GM18511 (cell line): ENCODE data around the gene HS2ST1.
"Not testable (repeated sequence)": the region's sequence is repeated elsewhere in the genome, so short reads cannot be mapped to it uniquely, and the experiment has no call there.

Experiments
- ATAC-seq: cut with Tn5 transposase; IDR thresholded peaks from one replicate; pipeline ENCODE4 v1.9.1; 2021; ENCODE audit warnings: mild to moderate bottlenecking, moderate library complexity; ENCODE audit not compliant: unreplicated experiment

HS2ST1 gene

DNA sequence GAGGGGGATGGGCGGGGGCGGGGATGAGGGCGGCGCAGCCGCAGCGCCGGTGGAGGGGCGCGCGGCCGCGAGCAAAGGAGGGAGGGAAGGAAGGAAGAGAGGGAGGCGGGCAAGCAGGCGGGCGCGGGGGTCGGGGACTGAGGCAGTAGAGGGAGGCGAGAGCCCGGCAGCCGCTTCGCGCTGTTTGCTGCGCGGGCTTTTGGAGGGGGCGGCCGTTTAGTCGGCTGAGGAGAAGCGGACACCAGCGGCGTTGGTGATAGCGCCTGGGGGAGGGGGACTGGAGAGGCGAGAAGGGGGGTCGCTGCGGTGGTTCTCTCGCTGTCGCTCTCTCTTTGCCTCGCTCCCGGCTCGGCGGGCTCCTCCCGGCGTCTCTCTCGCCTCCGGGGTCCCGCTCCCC is at the start of gene HS2ST1:
HS2ST1 (plus strand) TSS at position 35 of the 397 bp plus-strand sequence.
- no peak for ATAC-seq

GRCh38 chr1:86865973-86866637 is 48.3 kb upstream of the HS2ST1 start:
- peak; percentile 75 for ATAC-seq

- no peak for ATAC-seq
Observed at GRCh38 chr1:86866665-86867064, 47.8 kb upstream of the HS2ST1 start.

DNA sequence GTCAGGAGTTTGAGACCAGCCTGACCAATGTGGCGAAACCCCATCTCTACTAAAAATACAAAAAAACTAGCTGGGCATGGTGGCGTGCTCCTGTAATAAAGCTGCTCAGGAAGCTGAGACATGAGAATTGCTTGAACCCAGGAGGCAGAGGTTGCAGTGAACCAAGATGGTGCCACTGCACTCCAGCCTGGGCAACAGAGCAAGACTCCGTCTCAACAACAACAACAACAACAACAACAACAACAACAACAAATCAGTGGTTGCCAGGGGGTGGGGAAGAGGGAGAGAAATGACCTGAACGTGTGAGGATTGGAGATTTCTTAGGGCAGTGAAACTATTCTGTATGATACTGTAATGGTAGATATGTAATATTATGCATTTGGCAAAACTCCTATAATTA is 47.2 kb upstream of the HS2ST1 start:
- not testable (repeated sequence) for ATAC-seq

- no peak for ATAC-seq
Observed at GRCh38 chr1:86868477-86868876, 46.0 kb upstream of the HS2ST1 start.

DNA sequence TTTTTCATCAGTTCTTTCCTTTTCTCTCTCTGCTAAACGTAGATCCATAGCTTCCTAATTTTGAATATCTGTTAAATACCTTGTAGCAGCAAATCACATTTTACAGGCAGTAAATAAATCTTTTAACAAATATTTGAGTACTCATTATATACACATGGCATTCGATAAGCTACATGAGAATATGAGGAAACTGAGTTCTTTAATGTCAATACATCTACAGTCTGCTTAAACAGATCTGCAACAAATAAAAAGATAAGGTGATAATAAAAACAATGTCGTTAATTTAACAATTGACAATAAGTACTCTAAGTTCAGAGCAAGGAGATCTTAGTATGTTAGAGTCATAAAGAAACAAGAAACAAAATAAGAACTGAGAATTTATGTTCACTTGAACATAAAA is 43.4 kb upstream of the HS2ST1 start:
- ATAC-seq, result no peak

DNA sequence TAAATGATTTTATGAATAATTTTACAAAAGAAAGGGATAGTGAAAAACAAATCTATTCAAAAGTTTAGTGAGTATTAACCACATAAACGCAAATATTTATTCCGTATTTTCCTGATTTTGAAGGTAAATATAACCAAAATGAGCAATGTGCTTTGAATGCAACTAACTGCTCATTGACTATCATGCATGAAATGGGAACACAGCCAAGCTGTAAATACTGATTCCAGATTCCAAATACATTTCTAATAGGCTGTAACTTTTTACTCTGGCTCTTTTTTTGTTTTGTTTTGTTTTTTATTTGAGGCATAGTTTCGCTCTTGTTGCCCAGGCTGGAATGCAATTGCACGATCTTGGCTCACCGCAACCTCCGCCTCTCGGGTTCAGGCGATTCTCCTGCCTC is 42.3 kb upstream of the HS2ST1 start:
- no peak for ATAC-seq

DNA sequence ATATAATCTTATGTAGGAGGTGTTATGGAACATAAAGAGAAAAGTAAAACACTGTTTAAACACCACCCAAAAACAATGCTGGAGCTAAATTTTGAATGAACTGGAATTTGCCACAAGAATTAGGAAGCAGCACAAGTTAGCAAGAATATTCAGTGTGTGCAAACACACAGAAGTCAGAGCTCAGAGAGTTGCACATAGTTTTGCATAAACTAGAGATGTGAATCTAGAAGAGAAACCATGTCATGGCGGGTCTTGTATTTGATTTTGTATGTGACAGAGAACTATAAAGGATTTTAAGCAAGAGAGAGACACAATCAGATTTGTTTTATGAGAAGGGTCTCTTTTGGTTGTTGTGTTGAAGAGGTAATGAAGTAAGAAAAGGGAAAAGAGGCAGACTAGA is 38.7 kb upstream of the HS2ST1 start:
- ATAC-seq, result no peak

DNA sequence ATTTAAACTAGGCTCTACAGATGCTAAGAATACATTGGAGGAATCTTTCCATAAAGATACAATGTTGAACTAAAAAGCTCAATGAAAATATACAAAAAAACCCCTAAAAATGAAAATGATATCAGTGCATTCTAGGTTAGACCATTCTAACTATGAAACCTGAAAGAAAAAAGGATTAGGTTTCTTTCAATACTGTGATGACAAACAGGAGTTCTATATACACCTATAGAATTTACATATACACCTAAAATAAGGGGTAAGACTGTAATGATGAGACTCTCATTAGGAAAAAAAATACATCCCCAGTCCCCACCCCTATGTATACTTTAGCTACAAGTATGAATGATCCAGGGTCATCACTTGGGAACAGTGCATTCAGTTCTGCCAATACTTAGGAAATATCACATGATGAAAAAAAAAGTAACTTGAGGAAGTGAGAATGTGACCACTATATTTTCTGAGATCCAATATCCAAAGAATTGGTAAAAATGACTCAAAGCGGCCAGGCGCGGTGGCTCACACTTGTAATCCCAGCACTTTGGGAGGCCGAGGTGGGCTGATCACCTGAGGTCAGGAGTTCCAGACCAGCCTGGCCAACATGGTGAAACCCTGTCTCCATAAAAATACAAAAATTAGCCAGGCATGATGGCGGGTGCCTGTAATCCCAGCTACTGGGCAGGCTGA is 26.8 kb upstream of the HS2ST1 start:
- peak; percentile 65 for ATAC-seq

DNA sequence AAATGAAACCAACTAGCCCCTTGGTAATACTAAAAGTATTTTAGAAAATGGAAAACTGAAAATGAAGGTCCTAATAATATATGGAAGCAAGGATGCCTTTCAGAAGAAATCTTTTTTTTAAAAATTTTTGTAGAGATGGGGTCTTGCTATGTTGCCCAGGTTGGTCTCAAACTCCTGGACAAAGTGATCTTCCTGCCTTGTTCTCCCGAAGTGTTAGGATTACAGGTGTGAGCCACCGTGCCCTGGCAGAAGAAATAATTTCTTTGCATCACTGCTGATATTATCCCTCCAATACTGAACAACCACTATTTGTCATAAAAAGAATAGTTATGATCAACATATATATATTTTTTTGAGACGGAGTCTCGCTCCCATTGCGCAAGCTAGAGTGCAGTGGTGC is 26.1 kb upstream of the HS2ST1 start:
- no peak for ATAC-seq

- ATAC-seq, result not testable (repeated sequence)
Observed at GRCh38 chr1:86899401-86899800, 15.0 kb upstream of the HS2ST1 start.

DNA sequence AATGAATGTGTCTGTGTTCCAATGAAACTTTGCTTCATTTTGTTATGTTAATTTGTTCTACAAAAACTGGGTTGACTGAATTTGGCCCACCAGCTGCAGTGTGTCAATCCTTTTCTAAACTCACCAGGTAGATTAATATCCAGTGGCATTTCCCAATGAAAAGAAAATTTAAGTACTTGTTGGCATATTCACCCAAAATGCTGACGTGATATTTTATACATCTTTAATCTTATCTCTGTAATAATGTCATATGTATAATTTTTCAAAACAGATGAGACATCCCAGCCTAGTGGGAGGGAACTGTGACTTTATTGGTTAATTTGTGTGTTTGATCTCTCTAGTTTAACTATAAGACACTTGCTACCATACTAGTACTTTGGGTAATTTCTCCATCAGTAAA is 8.6 kb upstream of the HS2ST1 start:
- no peak for ATAC-seq

- no peak for ATAC-seq
Observed at GRCh38 chr1:86906419-86906818, 8.0 kb upstream of the HS2ST1 start.

- no peak for ATAC-seq
Observed at GRCh38 chr1:86912281-86912900, 2.0 kb upstream of the HS2ST1 start.

DNA sequence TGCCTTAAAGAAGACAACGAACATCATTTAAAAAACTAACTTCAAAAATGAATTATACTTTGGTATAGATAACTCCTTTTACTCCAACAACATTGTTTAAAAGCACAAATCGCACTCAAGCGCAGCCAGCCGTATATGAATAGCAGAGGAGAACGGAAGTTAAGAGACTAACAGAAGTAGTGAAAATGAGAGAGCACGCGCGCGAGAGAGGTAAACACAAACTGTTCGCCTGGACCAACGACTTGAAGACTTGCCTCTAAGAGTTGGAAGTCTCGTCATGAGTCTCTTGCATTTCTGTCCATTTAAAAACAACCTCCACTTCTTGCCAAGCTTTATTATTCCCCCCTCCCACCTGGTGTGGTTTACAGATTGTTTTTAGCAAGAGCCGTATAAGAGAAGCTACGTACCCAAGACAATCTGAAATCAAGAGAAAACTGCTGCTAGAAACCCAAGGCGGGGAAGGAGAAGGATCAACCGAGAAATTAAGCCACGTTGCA is 988 bp upstream of the HS2ST1 start:
- peak; percentile 19 for ATAC-seq

GRCh38 chr1:86913896-86914600 is 387 bp upstream of the HS2ST1 start, which contains the start of gene SELENOF:
TSS of gene SELENOF (minus strand) at chr1:86914126. CDS start at chr1:86914111, 15 bp downstream.
- ATAC-seq, result peak; percentile 82

- peak; percentile 30 for ATAC-seq
Observed at GRCh38 chr1:86914998-86915736, 732 bp downstream of the HS2ST1 start.

- ATAC-seq, result no peak
Observed at GRCh38 chr1:86915737-86916235, 1.4 kb downstream of the HS2ST1 start.

- no peak for ATAC-seq
Observed at GRCh38 chr1:86916752-86917151, 2.3 kb downstream of the HS2ST1 start.

GRCh38 chr1:86922445-86922844 is 8.0 kb downstream of the HS2ST1 start:
- ATAC-seq, result no peak
